ENCODE measurements around the gene INPP5D. TPM values are rescaled to one million over a fixed set of nuclear protein-coding genes. Genes with fewer than 3 reads are reported as not detected.

Gene INPP5D
- total RNA-seq, 1 donor from 2014 or later, result 26.6 TPM

DNA sequence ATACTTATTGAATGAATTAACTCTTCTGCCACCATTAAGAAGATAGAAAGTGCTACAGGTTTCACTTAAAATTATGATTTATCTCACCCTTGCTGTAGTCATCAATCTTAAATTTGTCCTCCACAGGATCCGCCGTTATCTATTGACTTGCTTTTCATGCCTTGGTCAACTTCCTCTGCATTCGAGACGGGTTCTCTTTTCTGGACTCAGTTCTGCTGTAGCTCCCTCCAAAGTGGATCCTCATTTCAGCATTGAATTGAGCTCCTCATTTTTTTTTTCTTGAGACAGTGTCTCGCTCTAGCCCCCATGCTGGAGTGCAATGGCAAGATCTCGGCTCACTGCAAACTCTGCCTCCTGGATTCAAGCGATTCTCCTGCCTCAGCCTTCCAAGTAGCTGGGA lies 27.6 kb downstream of the INPP5D start:
- Histone ChIP-seq H3K36me3 (ENCODE audit: control insufficient read depth, insufficient read depth, low read length) (no peaks in the 10 kb centered on the region), H3K27me3 (ENCODE audit: control insufficient read depth, insufficient read depth, low read length) (no peaks in the 10 kb centered on the region), H3K4me3 (ENCODE audit: low read depth, low read length) (no peak overlapping the region)
- FAIRE-seq (no peak), DNase-seq (ENCODE audit: low read depth) (no peak)
- TF ChIP-seq CTCF (IDR thresholded peaks at IDR 0.05; ENCODE audit: insufficient read depth, low read length, severe bottlenecking), result no peak

DNA sequence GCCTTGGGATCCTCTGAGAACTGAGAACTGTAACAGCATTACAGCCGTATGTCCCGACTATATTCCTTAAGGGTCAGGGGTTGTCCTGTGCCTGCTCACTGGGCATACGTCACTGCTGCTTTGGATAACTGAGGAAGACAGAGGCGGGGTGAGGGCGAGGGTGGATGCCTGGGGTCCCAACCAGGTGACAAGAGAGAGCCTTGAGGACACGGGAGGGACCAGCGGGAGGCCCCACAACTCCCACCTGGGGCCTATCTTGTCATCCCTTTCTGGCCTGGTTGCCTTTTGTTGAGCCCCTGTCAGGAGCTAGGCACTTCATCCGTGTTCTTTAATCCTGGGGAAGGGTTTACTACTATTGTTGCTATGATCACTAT lies 28.8 kb downstream of the INPP5D start:
- TF ChIP-seq CTCF (IDR thresholded peaks at IDR 0.05; ENCODE audit: insufficient read depth, low read length, severe bottlenecking), result no peak
- H3K4me3 ChIP-seq (ENCODE audit: low read depth, low read length), result no peak overlapping the region
- no peaks in the 10 kb centered on the region for H3K27me3 ChIP-seq (ENCODE audit: control insufficient read depth, insufficient read depth, low read length)
- DNase-seq (ENCODE audit: low read depth) (no peak), FAIRE-seq (no peak)
- no peaks in the 10 kb centered on the region for H3K36me3 ChIP-seq (ENCODE audit: control insufficient read depth, insufficient read depth, low read length)

DNA sequence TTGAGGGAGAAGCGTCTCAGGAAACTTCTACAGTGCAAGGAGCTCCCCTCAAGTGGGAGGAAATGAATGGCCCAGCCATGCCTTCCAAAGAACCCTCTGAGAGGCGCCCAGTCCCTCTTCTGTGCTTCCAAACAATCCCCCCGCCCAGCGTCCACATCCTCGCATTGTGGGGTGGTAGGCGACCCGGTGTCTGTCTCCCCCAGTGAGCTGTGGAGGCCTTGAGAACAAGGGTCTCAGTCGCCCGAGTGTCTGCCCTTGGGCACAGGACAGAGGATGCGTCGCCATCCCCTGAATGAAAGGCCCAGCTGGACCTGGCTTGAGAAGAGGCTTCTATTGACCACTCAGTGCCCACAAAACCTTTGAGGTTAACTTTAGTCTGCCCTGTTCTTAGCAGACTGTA lies 29.7 kb downstream of the INPP5D start:
- FAIRE-seq (no peak), DNase-seq (ENCODE audit: low read depth) (no peak)
- TF ChIP-seq CTCF (IDR thresholded peaks at IDR 0.05; ENCODE audit: insufficient read depth, low read length, severe bottlenecking), result no peak
- H3K36me3 ChIP-seq (ENCODE audit: control insufficient read depth, insufficient read depth, low read length), result no peaks in the 10 kb centered on the region
- no peak overlapping the region for H3K4me3 ChIP-seq (ENCODE audit: low read depth, low read length)
- H3K27me3 ChIP-seq (ENCODE audit: control insufficient read depth, insufficient read depth, low read length), result no peaks in the 10 kb centered on the region

- Histone ChIP-seq H3K36me3 (ENCODE audit: control insufficient read depth, insufficient read depth, low read length) (no peaks in the 10 kb centered on the region), H3K27me3 (ENCODE audit: control insufficient read depth, insufficient read depth, low read length) (no peaks in the 10 kb centered on the region), H3K4me3 (ENCODE audit: low read depth, low read length) (no peak overlapping the region)
- FAIRE-seq, result no peak
- no peak for TF ChIP-seq CTCF (IDR thresholded peaks at IDR 0.05; ENCODE audit: insufficient read depth, low read length, severe bottlenecking)
- DNase-seq (ENCODE audit: low read depth), result no peak
These were observed 30.7 kb downstream of the INPP5D start for GRCh38 chr2:233090879-233091278.

DNA sequence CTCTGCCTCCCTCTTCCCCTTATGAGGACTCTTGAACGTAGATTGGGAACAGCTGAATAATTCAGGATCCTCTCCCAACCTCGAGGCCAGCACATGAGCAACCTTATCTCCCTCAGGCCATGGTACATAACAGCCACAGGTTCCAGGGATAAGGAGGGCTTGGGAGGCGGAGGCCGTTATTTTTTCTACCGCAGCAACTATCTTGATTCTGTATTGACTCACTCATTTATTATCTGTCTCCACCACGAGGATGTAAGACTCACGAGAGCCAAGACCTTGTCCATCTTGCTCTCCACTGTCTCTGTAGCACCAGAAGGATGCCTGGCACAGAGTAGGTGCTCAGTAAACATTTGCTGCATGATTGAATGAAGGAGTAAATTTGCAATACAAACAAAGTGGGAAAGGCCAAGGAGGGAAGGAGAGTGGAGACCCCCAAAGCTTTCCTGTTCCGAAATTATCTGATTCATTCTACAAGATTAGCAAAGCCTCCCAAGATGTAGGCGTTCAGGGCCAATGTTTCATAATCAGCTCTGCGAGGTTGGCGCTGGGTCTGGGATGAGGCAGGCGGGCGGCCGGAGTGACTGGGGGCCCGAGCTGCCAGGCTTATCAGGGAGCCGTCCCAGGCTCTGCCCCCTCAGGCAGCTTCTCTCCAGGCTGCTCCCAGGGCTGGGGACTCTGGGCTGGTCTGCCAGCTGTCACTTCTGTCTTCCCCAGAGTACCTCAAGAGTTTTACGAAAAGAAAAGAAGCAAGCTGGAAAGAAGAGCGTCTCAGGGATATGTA lies 31.6 kb downstream of the INPP5D start:
- TF ChIP-seq CTCF (IDR thresholded peaks at IDR 0.05; ENCODE audit: insufficient read depth, low read length, severe bottlenecking), result no peak
- no peak for DNase-seq (ENCODE audit: low read depth)
- H3K4me3 ChIP-seq (ENCODE audit: low read depth, low read length), result no peak overlapping the region
- H3K27me3 ChIP-seq (ENCODE audit: control insufficient read depth, insufficient read depth, low read length), result no peaks in the 10 kb centered on the region
- no peak for FAIRE-seq
- no peaks in the 10 kb centered on the region for H3K36me3 ChIP-seq (ENCODE audit: control insufficient read depth, insufficient read depth, low read length)

Measured in bronchial epithelial cell (primary cell).